NCI-H128 (cell line): ENCODE results near the gene PLEKHA1.

Source experiments
- DNase-seq: peaks from one replicate; lab custom pipeline; 2025; ENCODE audit not compliant: unreplicated experiment; lab: John Stamatoyannopoulos, UW

PLEKHA1 gene

DNA sequence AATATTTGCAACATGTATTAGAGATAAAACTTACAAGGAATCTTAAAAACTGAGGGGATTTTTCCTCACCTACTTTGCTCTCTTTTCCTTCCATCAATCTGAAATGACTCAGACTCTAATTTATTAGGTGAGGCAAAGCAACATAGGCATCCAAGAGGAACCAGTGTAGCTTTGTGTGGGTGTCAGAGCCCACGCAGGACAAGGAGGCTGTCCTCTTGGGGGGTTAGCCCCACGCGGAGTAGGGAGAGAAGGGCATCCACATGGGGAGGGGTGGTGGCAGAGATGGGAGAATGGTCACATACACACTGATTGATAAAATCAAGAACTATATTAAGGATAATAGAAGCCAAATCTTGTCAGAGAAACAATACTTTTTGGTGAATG lies 46.1 kb downstream of the PLEKHA1 start:
- no peak for DNase-seq

DNA sequence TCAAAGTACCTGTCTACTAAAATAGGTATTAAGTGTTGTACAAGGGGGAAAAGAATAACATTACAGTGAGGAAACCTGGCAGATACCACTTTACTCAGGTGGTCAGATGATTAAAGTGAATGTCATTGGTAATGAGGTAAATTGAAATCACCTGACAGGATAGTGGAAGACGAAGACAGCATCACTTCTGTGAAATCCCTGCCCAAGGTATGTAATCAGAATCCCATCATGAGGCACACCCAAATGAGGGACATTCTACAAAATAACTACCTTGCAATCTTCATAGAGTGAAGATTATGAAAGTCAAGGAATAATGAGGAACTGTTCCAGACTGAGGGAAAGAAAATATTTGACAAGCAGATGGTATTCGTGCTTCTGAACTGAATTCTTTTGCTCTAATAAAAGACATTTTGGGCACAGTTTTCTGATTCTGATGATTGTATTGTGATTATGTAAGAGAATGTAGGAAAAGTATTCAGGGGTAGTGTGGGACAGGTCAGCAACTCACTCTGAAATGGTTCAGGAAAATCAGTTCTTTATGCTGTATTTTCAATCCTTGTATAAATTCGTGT lies 46.6 kb downstream of the PLEKHA1 start:
- no peak for DNase-seq

DNA sequence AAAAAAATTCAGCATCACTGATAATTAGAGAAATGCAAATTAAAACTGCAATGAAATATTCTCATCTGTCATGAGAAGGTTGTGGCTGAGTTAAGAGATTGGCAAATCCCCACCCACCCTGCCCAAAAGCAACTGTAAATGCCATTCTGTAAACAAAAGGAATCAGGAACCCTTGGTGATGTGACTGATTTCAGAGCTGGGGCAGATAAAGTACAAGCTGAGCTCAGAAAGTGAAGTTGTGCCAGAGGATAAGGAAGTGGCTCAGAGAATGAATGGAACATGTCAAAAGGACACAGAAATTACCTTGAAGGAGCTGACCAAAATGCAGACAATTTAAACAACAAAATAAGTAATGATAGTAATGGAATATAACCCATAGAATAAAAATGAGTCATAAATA lies 47.2 kb downstream of the PLEKHA1 start:
- no peak for DNase-seq

- DNase-seq, result no peak
These were observed 47.9 kb downstream of the PLEKHA1 start for GRCh38 chr10:122422266-122422989.

DNA sequence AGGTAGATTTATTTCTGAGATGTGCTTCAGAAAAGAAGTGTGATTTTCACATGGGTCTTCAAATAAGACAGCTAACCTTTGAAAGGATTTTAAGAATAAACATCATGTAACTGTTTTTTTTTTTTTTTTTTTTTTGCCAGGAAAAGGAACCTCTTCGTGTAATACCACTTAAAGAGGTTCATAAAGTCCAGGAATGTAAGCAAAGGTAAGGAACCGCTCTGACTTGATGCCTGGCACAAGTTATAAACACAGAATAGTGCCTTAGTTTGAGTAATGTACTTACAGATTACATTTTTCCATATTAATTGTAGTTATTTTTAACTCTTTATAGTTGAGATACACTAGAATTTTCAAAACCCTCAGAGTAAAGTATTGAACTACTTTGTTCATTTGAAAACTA lies 49.6 kb downstream of the PLEKHA1 start:
- DNase-seq, result no peak

- DNase-seq, result no peak
These were observed 52.3 kb downstream of the PLEKHA1 start for GRCh38 chr10:122426829-122427228.

- DNase-seq, result no peak
These were observed 52.8 kb downstream of the PLEKHA1 start for GRCh38 chr10:122427280-122427679.

DNA sequence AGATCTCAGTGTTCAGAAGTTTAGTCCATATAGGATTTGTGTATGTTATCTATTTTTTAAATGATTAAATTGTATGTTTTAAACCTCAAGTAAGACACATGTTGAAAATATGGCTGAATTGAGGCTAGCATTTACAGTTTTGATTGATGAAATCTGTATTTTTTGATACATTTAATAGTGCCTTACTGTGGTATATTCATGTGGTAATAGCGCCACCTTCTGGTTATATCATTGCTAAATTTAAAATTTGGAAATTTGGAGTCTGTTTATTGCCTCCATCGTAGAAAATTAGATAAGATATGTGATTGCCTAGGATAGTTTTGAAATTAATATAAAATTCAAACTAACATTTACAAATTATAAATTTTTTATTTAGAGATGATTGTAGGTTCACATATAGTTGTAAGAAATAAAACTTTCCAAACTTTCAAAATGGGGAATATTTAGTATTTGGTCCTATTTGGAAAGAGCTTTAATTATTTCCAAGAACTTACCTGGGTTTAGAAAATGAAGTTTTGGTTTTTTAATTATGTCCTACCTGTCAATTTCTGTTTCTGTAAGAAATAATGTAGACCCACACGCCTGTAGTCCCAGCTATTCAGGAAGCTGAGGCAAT lies 60.8 kb downstream of the PLEKHA1 start:
- peak; percentile 1 for DNase-seq

DNA sequence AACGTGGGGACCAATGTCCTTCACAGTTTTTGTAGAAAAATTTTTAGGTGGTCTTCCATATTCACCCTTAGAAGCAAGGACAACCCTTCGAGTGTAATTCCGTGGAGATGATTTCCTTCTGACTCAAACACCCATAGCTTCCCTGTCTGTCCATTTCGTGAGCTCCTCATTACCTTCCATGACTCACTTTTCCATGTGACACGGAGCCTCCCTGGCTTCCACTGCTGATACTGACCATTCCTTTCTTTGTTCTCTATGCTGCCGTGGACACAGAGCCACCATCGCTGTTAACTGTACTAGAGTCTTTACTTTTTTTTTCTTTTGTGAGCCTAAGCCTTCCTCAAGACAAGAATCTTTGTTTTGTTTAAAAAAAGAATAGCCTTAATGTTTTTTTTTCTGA lies 67.5 kb downstream of the PLEKHA1 start:
- no peak for DNase-seq

- no peak for DNase-seq
These were observed 71.0 kb downstream of the PLEKHA1 start for GRCh38 chr10:122445469-122445868.

DNA sequence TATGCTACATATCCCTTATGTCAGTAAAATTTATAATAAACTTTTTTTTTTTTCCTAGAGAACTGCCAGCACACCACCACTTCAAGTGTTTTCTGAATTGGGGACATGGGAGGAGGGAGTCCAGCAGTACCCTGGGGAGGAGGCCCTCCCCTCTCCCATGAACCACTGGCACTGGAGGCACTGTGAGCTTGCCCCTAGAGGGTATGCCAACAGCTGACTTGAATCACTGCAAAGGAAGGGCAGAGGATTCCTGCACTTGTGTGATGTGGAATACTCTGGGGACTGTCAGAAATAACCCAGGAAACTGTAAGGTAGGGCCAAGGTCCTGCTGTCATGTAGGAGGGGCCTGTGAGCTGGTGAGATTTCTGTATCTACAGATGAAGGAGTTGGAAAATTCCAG lies 71.4 kb downstream of the PLEKHA1 start:
- no peak for DNase-seq

DNA sequence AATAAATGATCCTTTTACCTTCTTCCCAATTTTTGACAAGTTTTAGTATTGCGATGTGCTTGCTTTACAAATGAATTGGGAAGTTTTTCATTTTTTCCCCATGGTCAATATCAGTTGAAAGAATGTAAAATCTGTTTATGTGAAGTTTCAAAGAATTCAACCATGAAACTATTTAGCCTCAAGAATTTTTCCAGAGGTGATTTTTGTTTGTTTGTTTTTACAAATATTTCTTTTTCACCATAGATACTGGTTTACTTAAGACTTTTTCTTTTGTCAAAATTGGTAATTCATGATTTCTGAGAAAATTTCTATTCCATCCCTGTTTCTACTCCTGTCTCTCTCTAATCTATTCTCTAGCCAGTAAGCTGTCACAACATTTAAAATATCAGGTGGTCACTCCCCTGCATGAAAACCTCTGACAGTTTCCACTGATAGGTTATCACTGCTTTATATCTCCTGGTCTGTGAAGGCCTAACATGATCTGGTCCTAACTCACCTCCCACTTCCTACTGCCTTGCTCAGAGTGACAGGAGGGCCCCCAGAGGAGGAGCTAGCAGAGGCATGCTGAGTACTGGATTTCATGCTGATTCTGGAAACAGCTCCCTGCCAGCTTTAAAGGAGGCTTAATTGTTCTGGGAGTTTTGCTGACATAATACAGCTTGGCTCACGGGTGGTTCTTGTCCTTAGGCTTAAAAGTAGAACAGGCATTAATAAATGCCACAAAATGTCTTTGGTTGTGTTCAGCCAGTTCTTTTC lies 72.3 kb downstream of the PLEKHA1 start:
- no peak for DNase-seq

- DNase-seq, result no peak
These were observed 74.1 kb downstream of the PLEKHA1 start for GRCh38 chr10:122448600-122448999.

DNA sequence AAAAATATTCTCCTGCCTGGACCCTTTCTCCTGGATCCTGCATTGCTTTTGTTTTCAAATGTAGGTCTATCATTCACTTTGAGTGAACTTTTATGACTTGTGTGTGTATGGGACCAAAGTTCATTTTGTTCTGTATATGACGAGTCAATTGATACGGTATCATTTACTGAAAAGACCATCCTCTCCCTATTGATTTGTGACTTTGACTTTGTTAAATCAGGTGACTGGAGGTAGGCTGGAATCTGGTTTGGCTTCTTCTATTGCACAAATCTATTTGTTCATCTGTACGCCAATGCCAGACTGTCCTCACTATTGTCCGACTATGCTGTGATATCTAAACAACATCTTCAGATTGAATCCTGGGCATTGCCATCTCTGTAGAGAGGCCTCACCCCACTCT lies 74.6 kb downstream of the PLEKHA1 start:
- DNase-seq, result no peak

GRCh38 chr10:122450353-122450990 lies 76.0 kb downstream of the PLEKHA1 start:
- no peak for DNase-seq

- DNase-seq, result no peak
These were observed 79.6 kb downstream of the PLEKHA1 start for GRCh38 chr10:122454071-122454470.

DNA sequence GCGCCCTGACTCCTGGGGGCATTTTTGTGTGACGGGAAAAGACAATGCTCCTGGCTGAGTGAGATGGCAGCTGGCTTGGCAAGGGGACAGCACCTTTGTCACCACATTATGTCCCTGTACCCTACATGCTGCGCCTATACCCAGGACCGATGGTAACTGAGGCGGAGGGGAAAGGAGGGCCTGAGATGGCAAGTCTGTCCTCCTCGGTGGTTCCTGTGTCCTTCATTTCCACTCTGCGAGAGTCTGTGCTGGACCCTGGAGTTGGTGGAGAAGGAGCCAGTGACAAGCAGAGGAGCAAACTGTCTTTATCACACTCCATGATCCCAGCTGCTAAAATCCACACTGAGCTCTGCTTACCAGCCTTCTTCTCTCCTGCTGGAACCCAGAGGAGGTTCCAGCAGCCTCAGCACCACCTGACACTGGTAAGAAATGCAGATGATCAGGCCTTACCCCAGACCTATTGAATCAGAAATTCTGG lies 80.1 kb downstream of the PLEKHA1 start, which contains the start of gene ARMS2:
TSS of gene ARMS2 (plus strand) at position 51 of the 478 bp plus-strand sequence. CDS start at position 126, 75 bp downstream.
- no peak for DNase-seq

GRCh38 chr10:122455376-122456079 lies 81.0 kb downstream of the PLEKHA1 start:
- no peak for DNase-seq

GRCh38 chr10:122457934-122458333 lies 83.4 kb downstream of the PLEKHA1 start:
- no peak for DNase-seq

GRCh38 chr10:122458693-122459092 lies 84.2 kb downstream of the PLEKHA1 start:
- no peak for DNase-seq
